K562 (cell line): ENCODE results near the gene SLC35E1. TPM values are rescaled to one million over a fixed set of nuclear protein-coding genes. Genes with fewer than 3 reads are reported as not detected.
A peak's percentile ranks its signal among the peaks of the same experiment; 100 is the strongest.

Experiments used
- FUS ChIP-seq: fragments of 200-400 bp; formaldehyde crosslinking; optimal IDR thresholded peaks from 2 replicates; pipeline ENCODE3; 2017; ENCODE audit warnings: low read depth, low read length
- GATAD2B ChIP-seq: fragments of 450-650 bp; IDR thresholded peaks from 2 replicates; pipeline ENCODE4 v1.6.1; 2017; ENCODE audit warnings: mild to moderate bottlenecking, borderline replicate concordance
- NONO ChIP-seq, 2 experiments: fragments of 200-400 bp in 1 of 2; fragments of 450-650 bp in 1 of 2; formaldehyde crosslinking in 1 of 2; IDR thresholded peaks; 2 replicates each; pipeline ENCODE4 v1.6.1; 2017; ENCODE audit warnings: low read depth in 2 of 2, mild to moderate bottlenecking in 2 of 2, moderate library complexity in 2 of 2, low read length in 1 of 2
- RBBP5 ChIP-seq: fragments of 200-600 bp; sonication (generic); IDR thresholded peaks from 2 replicates; pipeline ENCODE4 v1.6.1; 2012; ENCODE audit warnings: borderline replicate concordance, mild to moderate bottlenecking, low read length, control low read depth, inconsistent platforms; ENCODE audit not compliant: insufficient read depth, poor library complexity, severe bottlenecking
- SAFB ChIP-seq: fragments of 200-400 bp; formaldehyde crosslinking; IDR thresholded peaks from 2 replicates; pipeline ENCODE4 v1.6.1; 2017; ENCODE audit warnings: low read depth, low read length, borderline replicate concordance
- SIN3A ChIP-seq, 2 experiments: fragments of 150-350 bp in 1 of 2; IDR thresholded peaks; 2 replicates each; pipeline ENCODE4 v1.6.1; 2011 to 2016; ENCODE audit warnings: borderline replicate concordance in 2 of 2, low read depth in 2 of 2, low read length in 2 of 2, mild to moderate bottlenecking in 2 of 2, moderate library complexity in 2 of 2; ENCODE audit not compliant: control insufficient read depth in 1 of 2
- SRSF7 ChIP-seq: fragments of 200-400 bp; formaldehyde crosslinking; optimal IDR thresholded peaks from 2 replicates; pipeline ENCODE3; 2017; ENCODE audit warnings: mild to moderate bottlenecking, low read depth, low read length
- ZC3H4 ChIP-seq: sonication (generic); formaldehyde crosslinking; IDR thresholded peaks from 2 replicates; pipeline ENCODE4 v1.9.0; 2021; ENCODE audit warnings: missing genetic modification reagents, borderline replicate concordance
- ZNF274 ChIP-seq: IDR thresholded peaks from 2 replicates; pipeline ENCODE4 v1.6.1; 2011; ENCODE audit warnings: low read depth, mild to moderate bottlenecking, low read length, moderate library complexity, borderline replicate concordance
- ZSCAN29 ChIP-seq: fragments of 450-650 bp; IDR thresholded peaks from 2 replicates; pipeline ENCODE4 v1.6.1; 2017
- polyA plus RNA-seq, 8 experiments: library from polyadenylated mRNA; depleted of rRNA in 4 of 8; stranded (reverse) in 5 of 8; unstranded in 3 of 8; fragments of >200 nt; fragmentation: Nextera tagmentation in 2 of 8; fragmentation: Illumina TruSeq in 1 of 8; extraction: Ambion mirVana in 2 of 8; extraction: Trizol in 1 of 8; gene quantifications; 2 replicates each; pipeline versions ENCODE4 v1.2.1 to v1.2.3, GENCODE V29; 2011 to 2014; ENCODE audit warnings: inconsistent platforms in 1 of 8, missing spikeins in 1 of 8
- total RNA-seq, 7 experiments: library from RNA; depleted of rRNA in 6 of 7; stranded (reverse); fragments of >200 nt in 6 of 7; fragmentation: Illumina TruSeq in 2 of 7; extraction: Trizol in 2 of 7; gene quantifications; 2 replicates each; pipeline versions ENCODE4 v1.2.1 to v1.2.3, GENCODE V29; 2011 to 2021; ENCODE audit warnings: low replicate concordance in 1 of 7
- TF ChIP-seq, protein P1 (sequence below): fragments of 450-650 bp; IDR thresholded peaks from 2 replicates; pipeline ENCODE4 v1.6.1; 2017; ENCODE audit warnings: antibody characterized with exemption, mild to moderate bottlenecking
- TF ChIP-seq, protein P2 (sequence below), 2 experiments: IDR thresholded peaks; 2 replicates each; pipeline ENCODE4 v1.6.1; 2012; ENCODE audit warnings: improper control_type of control experiment in 2 of 2, low read depth in 2 of 2, low read length in 2 of 2, borderline replicate concordance in 1 of 2
- TF ChIP-seq, protein P3 (sequence below), 3 experiments: fragments of 200-800 bp in 1 of 3; sonication (Bioruptor generic) in 1 of 3; sonication (generic) in 1 of 3; formaldehyde crosslinking in 1 of 3; IDR thresholded peaks; 2 replicates each; pipeline versions ENCODE4 v1.6.1 to v1.8.0; 2016 to 2022; ENCODE audit warnings: mild to moderate bottlenecking in 2 of 3, missing compliant biosample characterization in 2 of 3, missing genetic modification characterization in 2 of 3, missing genetic modification reagents in 1 of 3
- TF ChIP-seq, protein P4 (sequence below): sonication (generic); formaldehyde crosslinking; IDR thresholded peaks from 2 replicates; pipeline ENCODE4 v1.8.0; 2022; ENCODE audit warnings: missing genetic modification reagents, mild to moderate bottlenecking, borderline replicate concordance
- TF ChIP-seq, protein P5 (sequence below): sonication (generic); formaldehyde crosslinking; IDR thresholded peaks from 2 replicates; pipeline ENCODE4 v1.8.0; 2022; ENCODE audit warnings: mild to moderate bottlenecking, low read depth, missing genetic modification reagents

Gene SLC35E1
- total and polyA plus RNA-seq, 9 of the 15 experiments (the other 6 are each of a cell fraction or from before 2014, with no cell fraction given), result 15.0 to 40.1 (median 25.7) TPM

DNA sequence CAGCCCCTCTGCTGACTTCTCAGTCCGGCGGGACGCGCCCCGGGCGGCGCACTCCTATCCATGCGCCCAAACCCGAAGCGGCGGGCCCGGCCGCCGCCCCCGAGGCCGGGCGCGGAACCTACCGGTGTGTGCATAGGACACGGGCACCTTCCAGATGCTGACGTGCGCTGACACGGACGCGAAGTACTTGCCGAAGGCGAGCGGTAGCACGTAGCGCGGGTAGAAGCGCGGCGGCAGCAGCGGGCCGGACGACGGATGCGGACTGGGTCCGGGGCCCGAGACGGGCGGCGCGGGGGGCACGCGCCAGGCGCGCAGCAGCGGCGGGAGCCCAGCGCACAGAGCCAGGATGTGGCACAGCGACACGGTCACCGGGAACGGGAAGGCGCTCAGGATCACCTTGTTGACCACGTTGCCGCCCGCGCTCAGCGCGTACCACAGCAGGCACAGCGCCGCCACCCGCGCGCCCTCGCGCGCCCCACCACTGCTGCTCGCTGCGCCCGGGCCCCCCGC lies 338 bp downstream of the SLC35E1 start (continued):
- TF ChIP-seq, protein P1, sequence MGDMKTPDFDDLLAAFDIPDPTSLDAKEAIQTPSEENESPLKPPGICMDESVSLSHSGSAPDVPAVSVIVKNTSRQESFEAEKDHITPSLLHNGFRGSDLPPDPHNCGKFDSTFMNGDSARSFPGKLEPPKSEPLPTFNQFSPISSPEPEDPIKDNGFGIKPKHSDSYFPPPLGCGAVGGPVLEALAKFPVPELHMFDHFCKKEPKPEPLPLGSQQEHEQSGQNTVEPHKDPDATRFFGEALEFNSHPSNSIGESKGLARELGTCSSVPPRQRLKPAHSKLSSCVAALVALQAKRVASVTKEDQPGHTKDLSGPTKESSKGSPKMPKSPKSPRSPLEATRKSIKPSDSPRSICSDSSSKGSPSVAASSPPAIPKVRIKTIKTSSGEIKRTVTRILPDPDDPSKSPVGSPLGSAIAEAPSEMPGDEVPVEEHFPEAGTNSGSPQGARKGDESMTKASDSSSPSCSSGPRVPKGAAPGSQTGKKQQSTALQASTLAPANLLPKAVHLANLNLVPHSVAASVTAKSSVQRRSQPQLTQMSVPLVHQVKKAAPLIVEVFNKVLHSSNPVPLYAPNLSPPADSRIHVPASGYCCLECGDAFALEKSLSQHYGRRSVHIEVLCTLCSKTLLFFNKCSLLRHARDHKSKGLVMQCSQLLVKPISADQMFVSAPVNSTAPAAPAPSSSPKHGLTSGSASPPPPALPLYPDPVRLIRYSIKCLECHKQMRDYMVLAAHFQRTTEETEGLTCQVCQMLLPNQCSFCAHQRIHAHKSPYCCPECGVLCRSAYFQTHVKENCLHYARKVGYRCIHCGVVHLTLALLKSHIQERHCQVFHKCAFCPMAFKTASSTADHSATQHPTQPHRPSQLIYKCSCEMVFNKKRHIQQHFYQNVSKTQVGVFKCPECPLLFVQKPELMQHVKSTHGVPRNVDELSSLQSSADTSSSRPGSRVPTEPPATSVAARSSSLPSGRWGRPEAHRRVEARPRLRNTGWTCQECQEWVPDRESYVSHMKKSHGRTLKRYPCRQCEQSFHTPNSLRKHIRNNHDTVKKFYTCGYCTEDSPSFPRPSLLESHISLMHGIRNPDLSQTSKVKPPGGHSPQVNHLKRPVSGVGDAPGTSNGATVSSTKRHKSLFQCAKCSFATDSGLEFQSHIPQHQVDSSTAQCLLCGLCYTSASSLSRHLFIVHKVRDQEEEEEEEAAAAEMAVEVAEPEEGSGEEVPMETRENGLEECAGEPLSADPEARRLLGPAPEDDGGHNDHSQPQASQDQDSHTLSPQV, result peak; percentile 37; the same call in 1 of the 2 replicates
- 0 out of 2 replicates have a peak, but pooled peaks have one; percentile 72 for TF ChIP-seq GATAD2B
- peak; percentile 78 for TF ChIP-seq SRSF7
- TF ChIP-seq, protein P2, sequence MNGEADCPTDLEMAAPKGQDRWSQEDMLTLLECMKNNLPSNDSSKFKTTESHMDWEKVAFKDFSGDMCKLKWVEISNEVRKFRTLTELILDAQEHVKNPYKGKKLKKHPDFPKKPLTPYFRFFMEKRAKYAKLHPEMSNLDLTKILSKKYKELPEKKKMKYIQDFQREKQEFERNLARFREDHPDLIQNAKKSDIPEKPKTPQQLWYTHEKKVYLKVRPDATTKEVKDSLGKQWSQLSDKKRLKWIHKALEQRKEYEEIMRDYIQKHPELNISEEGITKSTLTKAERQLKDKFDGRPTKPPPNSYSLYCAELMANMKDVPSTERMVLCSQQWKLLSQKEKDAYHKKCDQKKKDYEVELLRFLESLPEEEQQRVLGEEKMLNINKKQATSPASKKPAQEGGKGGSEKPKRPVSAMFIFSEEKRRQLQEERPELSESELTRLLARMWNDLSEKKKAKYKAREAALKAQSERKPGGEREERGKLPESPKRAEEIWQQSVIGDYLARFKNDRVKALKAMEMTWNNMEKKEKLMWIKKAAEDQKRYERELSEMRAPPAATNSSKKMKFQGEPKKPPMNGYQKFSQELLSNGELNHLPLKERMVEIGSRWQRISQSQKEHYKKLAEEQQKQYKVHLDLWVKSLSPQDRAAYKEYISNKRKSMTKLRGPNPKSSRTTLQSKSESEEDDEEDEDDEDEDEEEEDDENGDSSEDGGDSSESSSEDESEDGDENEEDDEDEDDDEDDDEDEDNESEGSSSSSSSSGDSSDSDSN (IDR thresholded peaks at IDR 0.05; ENCODE audit: borderline replicate concordance in 1 of 2, low read depth in 2 of 2, low read length in 2 of 2), result 0 out of 4 replicates have a peak, but pooled peaks of 1 of the 2 experiments have one; percentile 49
- TF ChIP-seq FUS, result peak; percentile 55
- peak; percentile 75 for TF ChIP-seq RBBP5
- TF ChIP-seq ZC3H4 (CRISPR knock-in tag), result peak; percentile 51; the same call in 1 of the 2 replicates
- TF ChIP-seq, protein P3, sequence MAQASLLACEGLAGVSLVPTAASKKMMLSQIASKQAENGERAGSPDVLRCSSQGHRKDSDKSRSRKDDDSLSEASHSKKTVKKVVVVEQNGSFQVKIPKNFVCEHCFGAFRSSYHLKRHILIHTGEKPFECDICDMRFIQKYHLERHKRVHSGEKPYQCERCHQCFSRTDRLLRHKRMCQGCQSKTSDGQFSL (CRISPR knock-in tag; IDR thresholded peaks at IDR 0.05), result peak; percentile 36; the same call in 1 of the 2 replicates
- TF ChIP-seq, protein P3 (tag; IDR thresholded peaks at IDR 0.05), result no peak
- TF ChIP-seq, protein P4, sequence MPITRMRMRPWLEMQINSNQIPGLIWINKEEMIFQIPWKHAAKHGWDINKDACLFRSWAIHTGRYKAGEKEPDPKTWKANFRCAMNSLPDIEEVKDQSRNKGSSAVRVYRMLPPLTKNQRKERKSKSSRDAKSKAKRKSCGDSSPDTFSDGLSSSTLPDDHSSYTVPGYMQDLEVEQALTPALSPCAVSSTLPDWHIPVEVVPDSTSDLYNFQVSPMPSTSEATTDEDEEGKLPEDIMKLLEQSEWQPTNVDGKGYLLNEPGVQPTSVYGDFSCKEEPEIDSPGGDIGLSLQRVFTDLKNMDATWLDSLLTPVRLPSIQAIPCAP (CRISPR knock-in tag), result no peak
- TF ChIP-seq SIN3A (IDR thresholded peaks at IDR 0.05; ENCODE audit: borderline replicate concordance in 2 of 2, control insufficient read depth in 1 of 2, low read depth in 2 of 2, low read length in 2 of 2), result peak in 1 of 2 experiments; percentile 35; a peak in 1 of 4 replicates
- 0 out of 2 replicates have a peak, but pooled peaks have one; percentile 13 for TF ChIP-seq SAFB
- TF ChIP-seq NONO (IDR thresholded peaks at IDR 0.05; ENCODE audit: low read depth in 2 of 2, low read length in 1 of 2), result peak in 1 of 2 experiments; percentile 67; a peak in 1 of 4 replicates
- TF ChIP-seq, protein P5, sequence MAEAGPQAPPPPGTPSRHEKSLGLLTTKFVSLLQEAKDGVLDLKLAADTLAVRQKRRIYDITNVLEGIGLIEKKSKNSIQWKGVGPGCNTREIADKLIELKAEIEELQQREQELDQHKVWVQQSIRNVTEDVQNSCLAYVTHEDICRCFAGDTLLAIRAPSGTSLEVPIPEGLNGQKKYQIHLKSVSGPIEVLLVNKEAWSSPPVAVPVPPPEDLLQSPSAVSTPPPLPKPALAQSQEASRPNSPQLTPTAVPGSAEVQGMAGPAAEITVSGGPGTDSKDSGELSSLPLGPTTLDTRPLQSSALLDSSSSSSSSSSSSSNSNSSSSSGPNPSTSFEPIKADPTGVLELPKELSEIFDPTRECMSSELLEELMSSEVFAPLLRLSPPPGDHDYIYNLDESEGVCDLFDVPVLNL (CRISPR knock-in tag), result no peak
- no peak for TF ChIP-seq ZNF274
- TF ChIP-seq ZSCAN29, result peak; percentile 44; the same call in 1 of the 2 replicates
